HG03135 (cell line): ENCODE results near the gene AMMECR1L.
"Not testable (repeated sequence)": the region's sequence is repeated elsewhere in the genome, so short reads cannot be mapped to it uniquely, and the experiment has no call there.

ENCODE experiments used
- ATAC-seq: cut with Tn5 transposase; IDR thresholded peaks from one replicate; pipeline ENCODE4 v1.9.1; 2021; ENCODE audit warnings: mild to moderate bottlenecking, moderate library complexity; ENCODE audit not compliant: unreplicated experiment

The AMMECR1L gene

GRCh38 chr2:127843677-127844076 is 42.1 kb downstream of the AMMECR1L start:
- ATAC-seq = no peak

GRCh38 chr2:127841466-127842178 is 44.1 kb downstream of the AMMECR1L start:
- ATAC-seq = no peak

- no peak for ATAC-seq
These were observed 44.9 kb downstream of the AMMECR1L start for GRCh38 chr2:127840893-127841292.

GRCh38 chr2:127834951-127835350 is 50.8 kb downstream of the AMMECR1L start:
- no peak for ATAC-seq

GRCh38 chr2:127829845-127830246 is 55.9 kb downstream of the AMMECR1L start:
- peak; percentile 97 for ATAC-seq

- ATAC-seq = not testable (repeated sequence)
These were observed 59.0 kb downstream of the AMMECR1L start for GRCh38 chr2:127826708-127827107.

GRCh38 chr2:127826047-127826446 is 59.7 kb downstream of the AMMECR1L start:
- no peak for ATAC-seq

GRCh38 chr2:127820080-127820668 is 65.6 kb downstream of the AMMECR1L start:
- ATAC-seq = no peak

GRCh38 chr2:127818794-127819425 is 66.8 kb downstream of the AMMECR1L start:
- ATAC-seq = no peak

- ATAC-seq = no peak
These were observed 67.5 kb downstream of the AMMECR1L start for GRCh38 chr2:127818241-127818640.

- no peak for ATAC-seq
These were observed 71.1 kb downstream of the AMMECR1L start for GRCh38 chr2:127814677-127815076.

- ATAC-seq = not testable (repeated sequence)
These were observed 73.3 kb downstream of the AMMECR1L start for GRCh38 chr2:127812441-127812840.
